IMR-90 (cell line): ENCODE measurements around the gene CDH13. TPM values are rescaled to one million over a fixed set of nuclear protein-coding genes. Genes with fewer than 3 reads are reported as not detected.

ENCODE experiments used
- ATAC-seq: fragments of 200-7000 bp; cut with Tn5 transposase; 2 replicates; pipeline ENCODE4 v1.9.1; 2020; ENCODE audit warnings: low read depth, mild to moderate bottlenecking, moderate library complexity
- BruUV-seq: library from RNA; stranded (reverse); fragments of 400-500 nt; replicated peaks from 2 replicates; lab custom pipeline; 2021; lab: Mats Ljungman, UMichigan
- CTCF ChIA-PET: fragments of 300-600 bp; formaldehyde crosslinking; extraction: SDS; loops from one replicate; lab custom pipeline; 2021; ENCODE audit warnings: antibody characterized with exemption; lab: Yijun Ruan, JAX
- POLR2A ChIA-PET: fragments of 300-600 bp; sonication (Branson Sonifier 250); formaldehyde crosslinking; loops from one replicate; lab custom pipeline; 2022; ENCODE audit warnings: antibody characterized with exemption; ENCODE audit not compliant: unreplicated experiment; lab: Charles Lee
- DNase-seq: peaks from one replicate; pipeline ENCODE4 v3.0.0; 2013
- H2AFZ ChIP-seq: replicated peaks from 2 replicates; pipeline ENCODE3; 2013; ENCODE audit warnings: low read length, mild to moderate bottlenecking; ENCODE audit not compliant: poor library complexity
- H2AK5ac ChIP-seq: 2 replicates; pipeline ENCODE4 v1.6.1; 2013; ENCODE audit warnings: low read depth, low read length, inconsistent platforms
- H2AK9ac ChIP-seq: replicated peaks from 2 replicates; pipeline ENCODE3; 2013; ENCODE audit warnings: mild to moderate bottlenecking, low read depth, low read length, moderate library complexity; ENCODE audit not compliant: poor library complexity
- H2BK120ac ChIP-seq: 2 replicates; pipeline ENCODE4 v1.6.1; 2013; ENCODE audit warnings: low read depth, low read length, inconsistent platforms
- H2BK15ac ChIP-seq: 3 replicates; pipeline ENCODE4 v1.6.1; 2013; ENCODE audit warnings: low read depth, low read length, inconsistent platforms
- H2BK20ac ChIP-seq: 2 replicates; pipeline ENCODE4 v1.6.1; 2013; ENCODE audit warnings: low read depth, mild to moderate bottlenecking, inconsistent platforms, low read length, moderate library complexity
- H2BK5ac ChIP-seq: 2 replicates; pipeline ENCODE4 v1.6.1; 2013; ENCODE audit warnings: mild to moderate bottlenecking, low read depth, low read length, inconsistent platforms; ENCODE audit not compliant: poor library complexity, severe bottlenecking
- H3K14ac ChIP-seq: replicated peaks from 2 replicates; pipeline ENCODE4 v1.6.1; 2013; ENCODE audit warnings: low read depth, low read length, inconsistent platforms
- H3K18ac ChIP-seq: 2 replicates; pipeline ENCODE4 v1.6.1; 2013; ENCODE audit warnings: low read depth, low read length, control low read depth
- H3K23ac ChIP-seq: 2 replicates; pipeline ENCODE4 v1.6.1; 2013; ENCODE audit warnings: low read depth, low read length, inconsistent platforms
- H3K27ac ChIP-seq: 2 replicates; pipeline ENCODE4 v1.5.1; 2013; ENCODE audit warnings: mild to moderate bottlenecking, control low read depth, low read length; ENCODE audit not compliant: insufficient read depth
- H3K27me3 ChIP-seq: 2 replicates; pipeline ENCODE4 v1.6.1; 2013; ENCODE audit warnings: low read length; ENCODE audit not compliant: control insufficient read depth, insufficient read depth
- H3K36me3 ChIP-seq: 2 replicates; pipeline ENCODE4 v1.6.1; 2013; ENCODE audit warnings: low read length, mixed read lengths; ENCODE audit not compliant: control insufficient read depth, insufficient read depth
- H3K4ac ChIP-seq: 2 replicates; pipeline ENCODE4 v1.6.1; 2013; ENCODE audit warnings: low read depth, low read length, inconsistent platforms
- H3K4me1 ChIP-seq: 2 replicates; pipeline ENCODE4 v1.6.1; 2013; ENCODE audit warnings: low read length, mixed read lengths; ENCODE audit not compliant: control insufficient read depth, insufficient read depth
- H3K4me2 ChIP-seq: 2 replicates; pipeline ENCODE4 v1.6.1; 2013; ENCODE audit warnings: low read depth, mild to moderate bottlenecking, control low read depth, low read length, moderate library complexity
- H3K4me3 ChIP-seq: 2 replicates; pipeline ENCODE4 v1.5.1; 2013; ENCODE audit warnings: low read depth, mild to moderate bottlenecking, control low read depth, low read length, moderate library complexity; ENCODE audit not compliant: insufficient read depth
- H3K56ac ChIP-seq: 2 replicates; pipeline ENCODE4 v1.6.1; 2013; ENCODE audit warnings: low read length, inconsistent platforms; ENCODE audit not compliant: insufficient read depth; ENCODE audit errors: extremely low read depth
- H3K79me1 ChIP-seq, 2 experiments: 2 replicates each; pipeline ENCODE4 v1.6.1; 2013; ENCODE audit warnings: low read length in 2 of 2, inconsistent platforms in 1 of 2, low read depth in 1 of 2
- H3K9ac ChIP-seq: 2 replicates; pipeline ENCODE4 v1.6.1; 2013; ENCODE audit warnings: low read depth, low read length, control low read depth
- H3K9me1 ChIP-seq: 2 replicates; pipeline ENCODE4 v1.6.1; 2013; ENCODE audit warnings: low read length, inconsistent platforms; ENCODE audit not compliant: insufficient read depth
- H3K9me3 ChIP-seq: 2 replicates; pipeline ENCODE4 v1.6.1; 2013; ENCODE audit warnings: low read length; ENCODE audit not compliant: control insufficient read depth, insufficient read depth
- H4K20me1 ChIP-seq: 2 replicates; pipeline ENCODE4 v1.6.1; 2013; ENCODE audit warnings: low read length, inconsistent platforms; ENCODE audit not compliant: insufficient read depth
- H4K5ac ChIP-seq: 2 replicates; pipeline ENCODE4 v1.6.1; 2013; ENCODE audit warnings: mild to moderate bottlenecking, low read depth, low read length, control low read depth
- H4K8ac ChIP-seq, 2 experiments: 2 replicates each; pipeline ENCODE4 v1.6.1; 2013; ENCODE audit warnings: low read depth in 2 of 2, low read length in 2 of 2, control low read depth in 1 of 2, inconsistent platforms in 1 of 2
- H4K91ac ChIP-seq: 2 replicates; pipeline ENCODE4 v1.6.1; 2013; ENCODE audit warnings: low read depth, low read length, inconsistent platforms; ENCODE audit not compliant: insufficient read depth
- CHD1 ChIP-seq: IDR thresholded peaks from 2 replicates; pipeline ENCODE4 v1.6.1; 2012; ENCODE audit warnings: low read depth, low read length, improper control_type of control experiment
- NFE2L2 ChIP-seq: fragments of 150-350 bp; IDR thresholded peaks from 2 replicates; pipeline ENCODE4 v1.6.1; 2016; ENCODE audit warnings: low read depth, mild to moderate bottlenecking, low read length
- POLR2A ChIP-seq: IDR thresholded peaks from 2 replicates; pipeline ENCODE4 v1.6.1; 2012; ENCODE audit warnings: mild to moderate bottlenecking, low read depth, low read length
- RFX5 ChIP-seq: IDR thresholded peaks from 2 replicates; pipeline ENCODE4 v1.8.0; 2012; ENCODE audit warnings: low read depth, mild to moderate bottlenecking, low read length, moderate library complexity
- WGBS, 2 experiments: methylation state at CpG; one replicate each; pipeline versions ENCODE4 v1.1.5 to v1.1.7; 2013; ENCODE audit warnings: missing lambda C conversion rate in 2 of 2; ENCODE audit not compliant: insufficient read length in 1 of 2; ENCODE audit errors: extremely low coverage in 2 of 2; 5-methylcytosine and 5-hydroxymethylcytosine counted together
- dilution Hi-C: fragments of 300-500 bp; cut with HindIII; formaldehyde crosslinking; loops from one replicate; pipeline ENCODE4 v1.14.3; 2018; ENCODE audit warnings: low sequenced_read_pairs; ENCODE audit not compliant: unreplicated experiment
- in situ Hi-C: fragments of 300-500 bp; cut with MboI; formaldehyde crosslinking; loops from 3 replicates; pipeline ENCODE4 v1.14.3; 2019; ENCODE audit warnings: low sequenced_read_pairs, inconsistent platforms, mixed read lengths
- intact Hi-C: fragments of 100-400 bp; cut with micrococcal nuclease; formaldehyde crosslinking; loops from 2 replicates; pipeline ENCODE4 v1.10.0; 2022
- polyA plus RNA-seq, 3 experiments: library from polyadenylated mRNA; depleted of rRNA; stranded (reverse); fragments of >200 nt; gene quantifications; 2 replicates each; pipeline ENCODE4 v1.2.3, GENCODE V29; 2012; ENCODE audit warnings: low replicate concordance in 1 of 3
- total RNA-seq: library from RNA; depleted of rRNA; stranded (reverse); fragments of >200 nt; gene quantifications from 2 replicates; pipeline ENCODE4 v1.2.3, GENCODE V29; 2012

CDH13 gene
- total and polyA plus RNA-seq, 2 of the 4 experiments (the other 2 are of a cell fraction) = 61.6 to 74.7 TPM

DNA sequence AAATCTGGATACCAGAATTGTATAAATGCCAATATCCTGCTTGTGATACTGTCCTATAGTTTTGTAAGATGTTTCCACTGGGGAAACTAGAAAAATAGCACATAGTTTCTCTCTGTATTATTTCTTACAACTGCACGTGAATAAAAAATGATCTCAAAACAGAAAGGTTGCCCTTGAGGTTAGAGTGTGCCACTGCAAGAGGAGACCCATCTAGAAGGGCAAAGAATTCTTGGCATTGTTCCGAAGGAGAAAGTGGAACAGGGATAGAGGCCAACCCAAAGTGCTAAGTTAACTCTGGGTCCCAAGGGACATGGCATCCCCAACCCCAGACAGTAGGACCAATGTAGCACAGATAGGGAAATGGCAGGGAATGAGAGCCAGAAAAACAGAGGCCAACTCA is 703.5 kb downstream of the CDH13 start:
- no peaks in the 10 kb centered on the region for H4K20me1 ChIP-seq
- no TSS peak for BruUV-seq
- POLR2A ChIA-PET = no interaction called here
- H2BK5ac ChIP-seq = no peak overlapping the region
- H3K27me3 ChIP-seq = no peaks in the 10 kb centered on the region
- no peak overlapping the region for H4K8ac ChIP-seq
- ATAC-seq (no peak), DNase-seq (no peak)
- no peak overlapping the region for H4K5ac ChIP-seq
- no peaks in the 10 kb centered on the region for H3K36me3 ChIP-seq
- no peaks in the 10 kb centered on the region; the same call in 1 of the 2 replicates for H3K4me1 ChIP-seq
- TF ChIP-seq CHD1 (no peak), NFE2L2 (no peak), RFX5 (no peak), POLR2A (no peak)
- no peak overlapping the region for H3K27ac ChIP-seq
- no peak overlapping the region for H2BK20ac ChIP-seq
- no peak overlapping the region for H3K4ac ChIP-seq
- H2AK5ac ChIP-seq = no peak overlapping the region
- dilution Hi-C loops = no loop called here
- no peaks in the 10 kb centered on the region for H3K79me1 ChIP-seq
- no peaks in the 10 kb centered on the region for H3K9me3 ChIP-seq
- H3K18ac ChIP-seq = no peak overlapping the region
- no peak overlapping the region for H3K4me3 ChIP-seq
- no peak overlapping the region for H4K91ac ChIP-seq
- H2BK15ac ChIP-seq = no peak overlapping the region
- H3K14ac ChIP-seq = no peak overlapping the region
- no peak overlapping the region for H2BK120ac ChIP-seq
- in situ Hi-C loops = no loop called here
- H2AK9ac ChIP-seq = no peak overlapping the region
- no peak overlapping the region for H3K9ac ChIP-seq
- no peak overlapping the region for H2AFZ ChIP-seq
- H3K4me2 ChIP-seq = no peak overlapping the region
- 67% methylated on average over 1 of the region's 2 CpGs; no CpG with 5 or more reads in 1 of the 2 experiments for WGBS, 2 experiments
- CTCF ChIA-PET = no interaction called here
- H3K9me1 ChIP-seq = no peaks in the 10 kb centered on the region
- intact Hi-C loops = no loop called here
- no peak overlapping the region for H3K56ac ChIP-seq
- no peak overlapping the region for H3K23ac ChIP-seq
